WI38 (cell line): ENCODE results near the gene TERB2.

ENCODE experiments used
- H3K4me3 ChIP-seq: 2 replicates; pipeline ENCODE4 v1.5.1; 2011; ENCODE audit warnings: low read depth, mild to moderate bottlenecking, control low read depth, low read length
- TF ChIP-seq, protein P1 (sequence below): IDR thresholded peaks from 2 replicates; pipeline ENCODE4 v1.5.1; 2012; ENCODE audit warnings: low read depth, mild to moderate bottlenecking, control low read depth, low read length

Gene TERB2

DNA sequence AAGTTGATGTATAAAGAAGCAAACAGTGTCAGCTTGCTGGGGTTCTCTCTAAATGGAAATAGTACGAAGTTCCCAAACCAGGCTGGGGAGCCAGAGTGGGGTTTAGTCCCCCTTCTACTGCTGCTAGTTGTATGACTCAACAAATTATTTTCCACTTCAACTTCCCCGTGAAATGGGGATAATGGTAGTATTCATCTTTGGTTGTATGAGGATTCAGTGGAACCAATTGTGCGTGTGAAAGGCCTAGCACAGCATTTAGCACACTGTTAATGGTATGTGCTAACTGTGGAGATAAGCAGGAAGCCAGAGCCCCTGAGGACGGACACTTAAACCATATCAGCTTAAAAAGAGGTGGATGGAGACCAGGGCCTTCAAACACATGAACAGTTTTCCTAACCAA, 70.7 kb downstream of the TERB2 start:
- no peak overlapping the region for H3K4me3 ChIP-seq
- TF ChIP-seq, protein P1, sequence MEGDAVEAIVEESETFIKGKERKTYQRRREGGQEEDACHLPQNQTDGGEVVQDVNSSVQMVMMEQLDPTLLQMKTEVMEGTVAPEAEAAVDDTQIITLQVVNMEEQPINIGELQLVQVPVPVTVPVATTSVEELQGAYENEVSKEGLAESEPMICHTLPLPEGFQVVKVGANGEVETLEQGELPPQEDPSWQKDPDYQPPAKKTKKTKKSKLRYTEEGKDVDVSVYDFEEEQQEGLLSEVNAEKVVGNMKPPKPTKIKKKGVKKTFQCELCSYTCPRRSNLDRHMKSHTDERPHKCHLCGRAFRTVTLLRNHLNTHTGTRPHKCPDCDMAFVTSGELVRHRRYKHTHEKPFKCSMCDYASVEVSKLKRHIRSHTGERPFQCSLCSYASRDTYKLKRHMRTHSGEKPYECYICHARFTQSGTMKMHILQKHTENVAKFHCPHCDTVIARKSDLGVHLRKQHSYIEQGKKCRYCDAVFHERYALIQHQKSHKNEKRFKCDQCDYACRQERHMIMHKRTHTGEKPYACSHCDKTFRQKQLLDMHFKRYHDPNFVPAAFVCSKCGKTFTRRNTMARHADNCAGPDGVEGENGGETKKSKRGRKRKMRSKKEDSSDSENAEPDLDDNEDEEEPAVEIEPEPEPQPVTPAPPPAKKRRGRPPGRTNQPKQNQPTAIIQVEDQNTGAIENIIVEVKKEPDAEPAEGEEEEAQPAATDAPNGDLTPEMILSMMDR, result no peak
